ENCODE results near the gene DDX43.

- TF ChIP-seq CTCF (IDR thresholded peaks at IDR 0.05 in 4 of 5, conservative IDR thresholded peaks at IDR 0.05 in 1 of 5) (no peak), POLR2A (IDR thresholded peaks at IDR 0.05) (peak; percentile 40 to 46)
These were observed 67.1 kb downstream of the DDX43 start, which contains the start of gene MTO1 for GRCh38 chr6:73461537-73462350.

Data from gastrocnemius medialis (tissue), 4 donors.